SK-N-SH treated with all-trans-retinoic acid at 6 μM for 48 hours (cell line): ENCODE data around the gene LRRFIP2.

Experiments
- ATAC-seq: fragments of 200-7000 bp; cut with Tn5 transposase; 3 replicates; pipeline ENCODE4 v1.9.1; 2020; ENCODE audit warnings: mild to moderate bottlenecking, moderate library complexity
- ARNTL ChIP-seq: fragments of 450-650 bp; formaldehyde crosslinking; IDR thresholded peaks from 2 replicates; pipeline ENCODE4 v1.5.0; 2020; ENCODE audit warnings: low read depth, mild to moderate bottlenecking, moderate library complexity, borderline replicate concordance
- BACH2 ChIP-seq: fragments of 250-450 bp; sonication (Bioruptor Pico); IDR thresholded peaks from 2 replicates; pipeline ENCODE4 v1.9.0; 2021; ENCODE audit warnings: mild to moderate bottlenecking, borderline replicate concordance
- CREB5 ChIP-seq: fragments of 250-450 bp; sonication (Bioruptor Pico); IDR thresholded peaks from 2 replicates; pipeline ENCODE4 v1.5.1; 2020; ENCODE audit warnings: low read depth, mild to moderate bottlenecking, moderate library complexity
- CSDC2 ChIP-seq: fragments of 250-450 bp; sonication (Bioruptor Pico); IDR thresholded peaks from 2 replicates; pipeline ENCODE4 v1.5.0; 2020; ENCODE audit warnings: mild to moderate bottlenecking, moderate library complexity
- CSRNP3 ChIP-seq: fragments of 250-450 bp; sonication (Bioruptor Pico); IDR thresholded peaks from 2 replicates; pipeline ENCODE4 v1.5.1; 2021; ENCODE audit warnings: mild to moderate bottlenecking, moderate library complexity
- ESRRG ChIP-seq: fragments of 250-450 bp; sonication (Bioruptor Pico); IDR thresholded peaks from 2 replicates; pipeline ENCODE4 v1.6.1; 2021; ENCODE audit warnings: mild to moderate bottlenecking
- GLIS3 ChIP-seq: fragments of 250-450 bp; sonication (Bioruptor Pico); IDR thresholded peaks from 2 replicates; pipeline ENCODE4 v1.5.0; 2020; ENCODE audit warnings: mild to moderate bottlenecking, moderate library complexity
- ISL1 ChIP-seq: fragments of 250-450 bp; sonication (Bioruptor Pico); IDR thresholded peaks from 2 replicates; pipeline ENCODE4 v2.1.2; 2022; ENCODE audit warnings: mild to moderate bottlenecking, moderate library complexity
- OSR1 ChIP-seq: fragments of 250-450 bp; sonication (Bioruptor Pico); IDR thresholded peaks from 2 replicates; pipeline ENCODE4 v1.8.0; 2022; ENCODE audit warnings: moderate library complexity, mild to moderate bottlenecking, inconsistent platforms
- PATZ1 ChIP-seq: fragments of 250-450 bp; sonication (Bioruptor Pico); IDR thresholded peaks from 2 replicates; pipeline ENCODE4 v1.8.0; 2020; ENCODE audit warnings: mild to moderate bottlenecking, moderate library complexity, borderline replicate concordance
- POU6F1 ChIP-seq: fragments of 250-450 bp; sonication (Bioruptor Pico); IDR thresholded peaks from 2 replicates; pipeline ENCODE4 v1.8.0; 2021; ENCODE audit warnings: low read depth, mild to moderate bottlenecking, moderate library complexity, borderline replicate concordance
- PPARA ChIP-seq: fragments of 250-450 bp; sonication (Bioruptor Pico); IDR thresholded peaks from 2 replicates; pipeline ENCODE4 v1.5.0; 2020; ENCODE audit warnings: mild to moderate bottlenecking, borderline replicate concordance
- RARB ChIP-seq: fragments of 250-450 bp; sonication (Bioruptor Pico); IDR thresholded peaks from 2 replicates; pipeline ENCODE4 v1.8.0; 2021; ENCODE audit warnings: mild to moderate bottlenecking, moderate library complexity
- SNAI2 ChIP-seq: fragments of 250-450 bp; sonication (Bioruptor Pico); IDR thresholded peaks from 2 replicates; pipeline ENCODE4 v1.5.0; 2020; ENCODE audit warnings: mild to moderate bottlenecking, moderate library complexity
- TCF4 ChIP-seq: fragments of 250-450 bp; sonication (Bioruptor Pico); IDR thresholded peaks from 2 replicates; pipeline ENCODE4 v1.8.0; 2021; ENCODE audit warnings: mild to moderate bottlenecking, moderate library complexity, borderline replicate concordance
- TOX ChIP-seq: fragments of 250-450 bp; sonication (Bioruptor Pico); IDR thresholded peaks from 2 replicates; pipeline ENCODE4 v1.8.0; 2021; ENCODE audit warnings: mild to moderate bottlenecking, moderate library complexity, borderline replicate concordance
- ZC3H10 ChIP-seq: fragments of 250-450 bp; sonication (Bioruptor Pico); IDR thresholded peaks from 2 replicates; pipeline ENCODE4 v1.5.1; 2021; ENCODE audit warnings: mild to moderate bottlenecking, moderate library complexity
- ZFP3 ChIP-seq: fragments of 250-450 bp; sonication (Bioruptor Pico); IDR thresholded peaks from 2 replicates; pipeline ENCODE4 v1.5.0; 2020; ENCODE audit warnings: mild to moderate bottlenecking, moderate library complexity
- ZFP30 ChIP-seq: fragments of 450-650 bp; formaldehyde crosslinking; IDR thresholded peaks from 2 replicates; pipeline ENCODE4 v1.5.0; 2022; ENCODE audit warnings: mild to moderate bottlenecking, moderate library complexity
- ZNF565 ChIP-seq: fragments of 450-650 bp; formaldehyde crosslinking; conservative IDR thresholded peaks from 2 replicates; pipeline ENCODE4 v1.5.0; 2020; ENCODE audit warnings: low read depth, mild to moderate bottlenecking, moderate library complexity
- ZNF70 ChIP-seq: fragments of 450-650 bp; formaldehyde crosslinking; IDR thresholded peaks from 2 replicates; pipeline ENCODE4 v1.5.0; 2020; ENCODE audit warnings: mild to moderate bottlenecking, moderate library complexity

The LRRFIP2 gene

GRCh38 chr3:37189109-37189508 is 14.7 kb upstream of the LRRFIP2 start:
- ATAC-seq, result no peak

GRCh38 chr3:37183976-37184375 is 9.6 kb upstream of the LRRFIP2 start:
- ATAC-seq, result no peak
- TF ChIP-seq POU6F1 (CRISPR knock-in tag) (no peak), GLIS3 (CRISPR knock-in tag) (no peak), PPARA (no peak), BACH2 (no peak), ZC3H10 (CRISPR knock-in tag) (no peak)
- TF ChIP-seq, all 23 proteins: peak for 0

More at GRCh38 chr3:37189109-37189508, 14.7 kb upstream of the LRRFIP2 start:
- TF ChIP-seq GLIS3 (CRISPR knock-in tag) (no peak), TCF4 (no peak), RARB (CRISPR knock-in tag) (no peak), ZNF70 (CRISPR knock-in tag) (no peak), PPARA (no peak), CSDC2 (CRISPR knock-in tag) (no peak), ZFP3 (CRISPR knock-in tag) (no peak), TOX (CRISPR knock-in tag) (no peak), ISL1 (CRISPR knock-in tag) (no peak), BACH2 (no peak), CREB5 (CRISPR knock-in tag) (no peak), ZNF565 (CRISPR knock-in tag) (no peak), OSR1 (CRISPR knock-in tag) (no peak), POU6F1 (CRISPR knock-in tag) (no peak), SNAI2 (CRISPR knock-in tag) (no peak), ZC3H10 (CRISPR knock-in tag) (no peak), PATZ1 (CRISPR knock-in tag) (no peak), ZFP30 (no peak), ARNTL (CRISPR knock-in tag) (no peak)

GRCh38 chr3:37183375-37183831 is 9.0 kb upstream of the LRRFIP2 start:
- peak; percentile 96 for ATAC-seq
- TF ChIP-seq CSRNP3 (CRISPR knock-in tag) (no peak), ZFP3 (CRISPR knock-in tag) (no peak), OSR1 (CRISPR knock-in tag) (no peak), ESRRG (CRISPR knock-in tag) (no peak), ISL1 (CRISPR knock-in tag) (peak; percentile 26; the same call in 1 of the 2 replicates)

- no peak for TF ChIP-seq CSRNP3 (CRISPR knock-in tag)
- TF ChIP-seq TCF4, result no peak
- no peak for TF ChIP-seq ZNF565 (CRISPR knock-in tag)
- TF ChIP-seq ZFP3 (CRISPR knock-in tag), result no peak
- no peak for TF ChIP-seq BACH2
- no peak for TF ChIP-seq ZNF70 (CRISPR knock-in tag)
- no peak for TF ChIP-seq PPARA
- no peak for TF ChIP-seq ARNTL (CRISPR knock-in tag)
- TF ChIP-seq ZC3H10 (CRISPR knock-in tag), result no peak
- no peak for TF ChIP-seq CREB5 (CRISPR knock-in tag)
- TF ChIP-seq TOX (CRISPR knock-in tag), result no peak
- no peak for TF ChIP-seq GLIS3 (CRISPR knock-in tag)
- no peak for TF ChIP-seq RARB (CRISPR knock-in tag)
- no peak for TF ChIP-seq POU6F1 (CRISPR knock-in tag)
- TF ChIP-seq SNAI2 (CRISPR knock-in tag), result no peak
- no peak for ATAC-seq
Observed at GRCh38 chr3:37182816-37183215, 8.4 kb upstream of the LRRFIP2 start.
